ENCODE results near the gene UHRF1. TPM values are rescaled to one million over a fixed set of nuclear protein-coding genes. Genes with fewer than 3 reads are reported as not detected.
A peak's percentile ranks its signal among the peaks of the same experiment; 100 is the strongest.

The UHRF1 gene
- polyA plus RNA-seq, 1 donor (not counting 4 experiments of a cell fraction or from before 2014, with no cell fraction given): 9.7 TPM

DNA sequence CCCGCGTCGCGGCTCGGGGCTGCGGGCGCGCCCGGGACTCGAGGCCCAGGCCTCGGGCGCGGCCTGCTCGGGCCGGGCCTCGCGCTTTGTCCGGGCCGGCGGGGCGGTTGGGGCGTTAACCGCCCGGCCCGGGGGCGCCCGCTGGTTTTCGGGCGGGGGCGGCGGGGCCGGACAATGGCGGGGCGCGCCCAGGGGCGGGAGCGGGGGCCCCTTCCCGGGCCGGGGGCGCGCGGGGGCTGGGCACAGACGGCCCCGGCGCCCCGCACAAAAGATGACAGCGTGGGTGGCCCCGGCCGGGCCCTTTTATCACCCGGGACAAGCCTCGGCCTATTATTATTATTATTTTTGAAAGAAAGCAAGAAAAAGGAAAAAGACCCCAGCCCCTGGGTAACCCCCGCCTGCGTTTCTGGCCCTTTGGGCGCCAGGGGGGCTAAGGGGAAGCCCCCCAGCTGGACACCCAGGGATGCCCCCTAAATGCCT, 60.0 kb downstream of the UHRF1 start:
- no peak overlapping the region for H3K27ac ChIP-seq (ENCODE audit: control insufficient read depth, insufficient read depth, low read length)
- dilution Hi-C loops (cut with MboI; ENCODE audit: extremely low pct_ligation_motif_present, low sequenced_read_pairs): no loop called here

GRCh38 chr19:4969772-4970531, 60.7 kb downstream of the UHRF1 start:
- no peak overlapping the region for H2AFZ ChIP-seq (ENCODE audit: control insufficient read depth, low read length)
- H3K27ac ChIP-seq (ENCODE audit: control insufficient read depth, insufficient read depth, low read length): peak overlapping the region; percentile 62
- dilution Hi-C loops (cut with MboI; ENCODE audit: extremely low pct_ligation_motif_present, low sequenced_read_pairs): no loop called here
- H3K9ac ChIP-seq (ENCODE audit: control insufficient read depth, extremely low read depth, insufficient read depth, low read length): peak overlapping the region; percentile 75
- no peaks in the 10 kb centered on the region for H3K9me3 ChIP-seq (ENCODE audit: control insufficient read depth, low read depth, low read length)
- no peak for DNase-seq (ENCODE audit: low read depth, low spot score)
- peak overlapping the region; percentile 73 to 90 (median 85) for H3K4me3 ChIP-seq (ENCODE audit: control insufficient read depth in 2 of 3, extremely low read depth in 1 of 3, insufficient read depth in 2 of 3, low read depth in 1 of 3, low read length in 3 of 3)
- peaks cover 37% of the 10 kb centered on the region for H3K4me1 ChIP-seq (ENCODE audit: control insufficient read depth, extremely low read depth, insufficient read depth, low read length)
- H3K27me3 ChIP-seq (ENCODE audit: control insufficient read depth, extremely low read depth, insufficient read depth, low read length): no peaks in the 10 kb centered on the region
- no peaks in the 10 kb centered on the region for H3K36me3 ChIP-seq (ENCODE audit: control insufficient read depth in 2 of 2, extremely low read depth in 1 of 2, insufficient read depth in 2 of 2, low read length in 2 of 2)
- H3K79me2 ChIP-seq (ENCODE audit: control insufficient read depth, insufficient read depth, low read length): peaks cover 48% of the 10 kb centered on the region
- TF ChIP-seq EZH2 (IDR thresholded peaks at IDR 0.05; ENCODE audit: low read length) (no peak), CTCF (optimal IDR thresholded peaks at IDR 0.05 in 1 of 3, IDR thresholded peaks at IDR 0.05 in 1 of 3, conservative IDR thresholded peaks at IDR 0.05 in 1 of 3; ENCODE audit: extremely low read depth in 1 of 3, insufficient read depth in 2 of 3, low read length in 3 of 3) (no peak)
- H3K9me1 ChIP-seq (ENCODE audit: control insufficient read depth, extremely low read depth, insufficient read depth, low read length): peaks cover 5% of the 10 kb centered on the region
- H3K4me2 ChIP-seq (ENCODE audit: control insufficient read depth, extremely low read depth, insufficient read depth, low read depth, low read length): peak overlapping the region; percentile 100
- FAIRE-seq: peak; percentile 9
- peaks cover 10% of the 10 kb centered on the region for H4K20me1 ChIP-seq (ENCODE audit: control insufficient read depth, extremely low read depth, insufficient read depth, low read length)

More for the DNA sequence above, 60.0 kb downstream of the UHRF1 start:
- Histone ChIP-seq H3K9me3 (ENCODE audit: control insufficient read depth, low read depth, low read length) (no peaks in the 10 kb centered on the region), H3K27me3 (ENCODE audit: control insufficient read depth, extremely low read depth, insufficient read depth, low read length) (no peaks in the 10 kb centered on the region), H3K9ac (ENCODE audit: control insufficient read depth, extremely low read depth, insufficient read depth, low read length) (peak overlapping the region; percentile 75), H3K4me1 (ENCODE audit: control insufficient read depth, extremely low read depth, insufficient read depth, low read length) (peaks cover 36% of the 10 kb centered on the region), H3K4me2 (ENCODE audit: control insufficient read depth, extremely low read depth, insufficient read depth, low read depth, low read length) (peak overlapping the region; percentile 100), H4K20me1 (ENCODE audit: control insufficient read depth, extremely low read depth, insufficient read depth, low read length) (peaks cover 10% of the 10 kb centered on the region), H2AFZ (ENCODE audit: control insufficient read depth, low read length) (no peak overlapping the region), H3K9me1 (ENCODE audit: control insufficient read depth, extremely low read depth, insufficient read depth, low read length) (peaks cover 5% of the 10 kb centered on the region), H3K36me3 (ENCODE audit: control insufficient read depth in 2 of 2, extremely low read depth in 1 of 2, insufficient read depth in 2 of 2, low read length in 2 of 2) (no peaks in the 10 kb centered on the region), H3K79me2 (ENCODE audit: control insufficient read depth, insufficient read depth, low read length) (peaks cover 44% of the 10 kb centered on the region), H3K4me3 (ENCODE audit: control insufficient read depth in 2 of 3, extremely low read depth in 1 of 3, insufficient read depth in 2 of 3, low read depth in 1 of 3, low read length in 3 of 3) (peak overlapping the region; percentile 73 to 90 (median 85))
- TF ChIP-seq EZH2 (IDR thresholded peaks at IDR 0.05; ENCODE audit: low read length) (no peak), CTCF (optimal IDR thresholded peaks at IDR 0.05 in 1 of 3, IDR thresholded peaks at IDR 0.05 in 1 of 3, conservative IDR thresholded peaks at IDR 0.05 in 1 of 3; ENCODE audit: extremely low read depth in 1 of 3, insufficient read depth in 2 of 3, low read length in 3 of 3) (no peak)
- DNase-seq (ENCODE audit: low read depth, low spot score) (no peak), FAIRE-seq (no peak)

Data from keratinocyte (primary cell).